IPS-18c (cell line): Measurements from ENCODE around the gene RNF182.

Source experiments
- H3K4me3 ChIP-seq: 2 replicates; pipeline ENCODE4 v1.7.0; 2013; ENCODE audit warnings: low read depth, mild to moderate bottlenecking, low read length, moderate library complexity; ENCODE audit not compliant: insufficient read depth
- H3K9me3 ChIP-seq: one replicate; pipeline ENCODE4 v1.6.1; 2013; ENCODE audit warnings: mild to moderate bottlenecking, low read length, moderate library complexity; ENCODE audit not compliant: control insufficient read depth, insufficient read depth

RNF182 gene

GRCh38 chr6:13986700-13987399 is 62.1 kb downstream of the RNF182 start:
- no peak overlapping the region for H3K4me3 ChIP-seq
- no peaks in the 10 kb centered on the region for H3K9me3 ChIP-seq

DNA sequence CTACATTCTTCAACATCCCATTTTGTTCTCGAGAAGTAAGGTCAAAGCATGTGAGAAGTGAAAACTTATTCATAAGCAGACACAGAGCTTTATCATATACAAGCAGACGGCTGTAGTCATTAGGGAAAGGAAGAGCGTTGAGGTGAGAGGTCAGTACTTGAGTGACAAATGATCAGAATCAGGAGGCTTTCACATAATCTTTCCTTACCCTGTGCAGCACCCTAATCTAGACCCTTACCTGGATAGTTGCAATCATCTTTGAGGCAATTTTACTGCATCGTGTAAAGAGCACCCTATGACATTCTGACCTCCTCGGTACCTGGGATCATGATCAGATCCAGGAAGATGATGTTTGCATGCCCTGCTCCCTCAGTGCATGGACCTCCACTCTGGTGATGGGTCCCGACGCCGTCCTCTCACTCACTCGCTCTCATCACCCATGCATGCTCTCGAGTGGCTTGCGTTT is 62.7 kb downstream of the RNF182 start:
- Histone ChIP-seq H3K4me3 (no peak overlapping the region), H3K9me3 (no peaks in the 10 kb centered on the region)

DNA sequence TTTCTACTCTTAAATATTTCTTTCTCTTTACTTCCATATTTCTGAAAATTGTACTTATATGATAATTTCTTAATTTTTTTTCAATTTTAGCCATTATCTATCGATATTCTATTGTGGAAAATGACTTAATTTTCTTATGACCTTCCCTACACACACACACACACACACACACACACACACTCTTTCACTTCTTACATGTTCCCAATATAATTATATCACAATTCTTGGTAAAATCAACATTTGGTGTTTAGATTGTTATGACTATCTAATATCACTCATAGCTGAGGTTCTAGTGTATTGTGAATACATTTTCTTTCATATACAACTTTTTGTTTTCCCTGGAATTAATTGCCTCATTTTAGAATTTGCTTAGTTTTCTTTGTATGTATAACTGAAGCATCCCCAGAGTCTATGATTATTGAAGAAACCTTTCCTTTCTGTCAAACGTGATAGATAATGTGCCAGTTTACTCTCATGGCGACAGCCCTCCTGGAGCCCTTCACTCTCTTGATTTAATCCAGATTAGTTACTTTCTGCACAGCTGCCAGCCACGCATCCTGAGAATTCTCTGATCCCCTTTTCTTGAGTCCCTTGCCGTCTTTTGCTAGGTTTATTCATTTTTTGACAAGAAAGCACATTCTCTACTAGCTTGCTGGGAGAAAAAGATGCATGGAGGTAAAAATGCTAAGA is 63.4 kb downstream of the RNF182 start:
- Histone ChIP-seq H3K9me3 (no peaks in the 10 kb centered on the region), H3K4me3 (no peak overlapping the region)

- H3K9me3 ChIP-seq = no peaks in the 10 kb centered on the region
These were observed 64.2 kb downstream of the RNF182 start for GRCh38 chr6:13988908-13989307.

GRCh38 chr6:13989496-13990144 is 64.9 kb downstream of the RNF182 start:
- no peak overlapping the region for H3K4me3 ChIP-seq

More at GRCh38 chr6:13988908-13989307, 64.2 kb downstream of the RNF182 start:
- no peak overlapping the region for H3K4me3 ChIP-seq

GRCh38 chr6:13990796-13991195 is 66.0 kb downstream of the RNF182 start:
- no peak overlapping the region for H3K4me3 ChIP-seq
- H3K9me3 ChIP-seq = no peaks in the 10 kb centered on the region

More at GRCh38 chr6:13989496-13990144, 64.9 kb downstream of the RNF182 start:
- H3K9me3 ChIP-seq = no peaks in the 10 kb centered on the region

DNA sequence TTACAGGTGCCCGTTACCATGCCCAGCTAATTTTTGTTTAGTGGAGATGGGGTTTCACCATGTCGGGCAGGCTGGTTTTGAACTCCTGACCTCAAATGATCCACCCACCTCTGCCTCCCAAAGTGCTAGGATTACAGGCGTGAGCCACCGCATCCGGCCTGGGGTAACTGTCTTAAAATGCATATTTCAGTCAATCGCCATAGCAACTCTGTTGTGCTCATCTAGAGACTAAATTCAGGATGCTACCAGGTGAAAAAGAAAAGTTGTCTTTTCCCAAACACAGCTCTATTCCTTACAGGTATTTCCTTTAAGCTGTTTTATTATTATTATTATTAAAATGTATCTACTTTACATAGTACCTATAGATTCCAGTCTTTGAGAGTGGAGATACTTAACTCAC is 66.6 kb downstream of the RNF182 start:
- H3K9me3 ChIP-seq = no peaks in the 10 kb centered on the region
- H3K4me3 ChIP-seq = no peak overlapping the region

- Histone ChIP-seq H3K4me3 (no peak overlapping the region), H3K9me3 (no peaks in the 10 kb centered on the region)
These were observed 67.8 kb downstream of the RNF182 start for GRCh38 chr6:13992417-13993055.

GRCh38 chr6:13993416-13993815 is 68.7 kb downstream of the RNF182 start:
- Histone ChIP-seq H3K4me3 (no peak overlapping the region), H3K9me3 (no peaks in the 10 kb centered on the region)

GRCh38 chr6:13998356-13998755 is 73.6 kb downstream of the RNF182 start:
- Histone ChIP-seq H3K9me3 (no peaks in the 10 kb centered on the region), H3K4me3 (no peak overlapping the region)

DNA sequence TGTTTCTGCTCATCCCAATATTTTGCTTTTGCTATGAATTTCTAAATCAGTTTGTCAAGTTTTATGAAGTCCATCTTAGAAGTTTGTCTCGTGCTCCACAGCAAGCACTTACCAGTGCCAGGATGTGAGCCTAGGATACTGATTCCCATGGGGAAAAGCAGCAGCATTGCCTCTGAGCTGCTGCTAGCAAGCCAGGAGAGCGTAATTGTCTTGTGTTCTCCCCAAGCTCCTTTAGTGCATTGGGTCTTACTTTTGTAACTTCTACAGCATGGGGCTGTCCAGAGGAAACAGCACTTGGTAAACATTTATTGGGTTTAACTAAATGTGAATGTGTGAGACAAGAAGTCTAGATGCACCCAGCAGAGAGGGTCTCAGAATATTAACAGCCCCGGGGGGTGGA is 76.1 kb downstream of the RNF182 start:
- Histone ChIP-seq H3K4me3 (no peak overlapping the region), H3K9me3 (no peaks in the 10 kb centered on the region)

GRCh38 chr6:14001329-14002012 is 76.7 kb downstream of the RNF182 start:
- Histone ChIP-seq H3K4me3 (no peak overlapping the region), H3K9me3 (no peaks in the 10 kb centered on the region)

DNA sequence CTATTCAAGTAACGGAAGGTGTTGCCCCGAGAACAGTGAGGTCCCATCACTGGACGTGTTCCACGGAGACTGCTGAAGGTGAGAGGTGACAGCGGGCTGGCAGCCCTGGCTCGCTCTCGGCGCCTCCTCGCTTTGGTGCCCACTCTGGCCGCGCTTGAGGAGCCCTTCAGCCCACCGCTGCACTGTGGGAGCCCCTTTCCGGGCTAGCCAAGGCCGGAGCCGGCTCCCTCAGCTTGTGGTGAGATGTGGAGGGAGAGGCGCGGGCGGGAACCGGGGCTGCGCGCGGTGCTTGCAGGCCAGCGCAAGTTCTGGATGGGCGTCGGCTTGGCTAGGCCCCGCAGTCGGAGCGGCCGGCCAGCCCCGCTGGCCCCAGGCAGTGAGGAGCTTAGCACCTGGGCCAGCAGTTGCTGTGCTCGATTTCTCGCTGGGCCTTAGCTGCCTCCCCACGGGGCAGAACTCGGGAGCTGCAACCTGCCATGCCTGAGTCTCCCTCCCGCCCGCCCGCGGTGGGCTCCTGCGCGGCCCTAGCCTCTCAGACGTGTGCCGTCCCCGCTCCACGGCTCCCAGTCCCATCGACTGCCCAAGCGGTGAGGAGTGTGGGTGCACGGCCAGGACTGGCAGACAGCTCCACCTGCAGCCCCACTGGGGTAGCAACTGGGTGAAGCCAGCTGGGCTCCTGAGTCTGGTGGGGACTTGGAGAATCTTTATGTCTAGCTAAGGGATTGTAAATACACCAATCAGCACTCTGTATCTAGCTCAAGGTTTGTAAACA is 77.6 kb downstream of the RNF182 start:
- H3K9me3 ChIP-seq = no peaks in the 10 kb centered on the region
- H3K4me3 ChIP-seq = no peak overlapping the region

DNA sequence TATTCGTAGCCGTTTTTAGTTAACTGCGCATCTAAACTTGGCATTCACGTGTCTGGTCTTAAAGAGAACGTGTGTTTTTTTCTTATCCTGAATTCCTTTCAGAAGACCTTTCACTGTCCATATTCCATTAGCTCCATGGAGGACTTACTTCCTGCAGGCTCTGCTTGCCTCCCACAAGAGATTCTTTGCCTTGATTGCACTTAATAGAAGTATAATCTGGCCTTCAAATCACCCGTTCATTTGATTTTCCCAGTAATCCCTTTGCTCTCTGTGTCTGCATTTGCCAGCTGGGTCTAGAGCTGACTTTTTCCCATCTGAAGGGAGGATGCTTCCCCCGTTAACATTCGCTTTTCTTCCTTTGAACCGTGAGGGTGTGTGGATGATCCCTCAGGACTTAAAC is 79.5 kb downstream of the RNF182 start:
- no peak overlapping the region for H3K4me3 ChIP-seq

DNA sequence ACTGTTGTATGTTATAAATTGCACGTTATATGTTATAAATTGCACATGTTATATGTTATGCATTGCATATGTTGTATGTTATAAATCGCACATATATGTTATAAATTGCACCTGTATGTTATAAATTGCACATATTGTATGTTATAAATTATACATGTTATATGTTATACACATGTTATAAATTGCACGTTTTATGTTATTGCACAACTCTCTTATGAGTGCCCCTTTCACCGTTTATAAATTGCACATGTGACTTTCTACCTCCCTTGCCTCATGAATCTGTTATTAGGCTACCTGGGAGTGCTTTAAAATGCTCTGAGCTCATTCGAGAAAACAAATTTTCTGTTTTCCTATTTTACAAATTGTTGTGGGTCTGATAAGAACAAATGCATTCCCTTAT is 84.1 kb downstream of the RNF182 start:
- H3K9me3 ChIP-seq = no peaks in the 10 kb centered on the region

More for the DNA sequence above, 79.5 kb downstream of the RNF182 start:
- H3K9me3 ChIP-seq = no peaks in the 10 kb centered on the region

GRCh38 chr6:14009431-14009830 is 84.7 kb downstream of the RNF182 start:
- H3K4me3 ChIP-seq = no peak overlapping the region
- no peaks in the 10 kb centered on the region for H3K9me3 ChIP-seq

More for the DNA sequence above, 84.1 kb downstream of the RNF182 start:
- no peak overlapping the region for H3K4me3 ChIP-seq
